HG03342 (cell line): ENCODE results near the gene RGS7.
"Not testable (repeated sequence)": the region's sequence is repeated elsewhere in the genome, so short reads cannot be mapped to it uniquely, and the experiment has no call there.

ENCODE experiments used
- ATAC-seq: cut with Tn5 transposase; IDR thresholded peaks from one replicate; pipeline ENCODE4 v1.9.1; 2021; ENCODE audit warnings: mild to moderate bottlenecking, moderate library complexity; ENCODE audit not compliant: unreplicated experiment

The RGS7 gene

DNA sequence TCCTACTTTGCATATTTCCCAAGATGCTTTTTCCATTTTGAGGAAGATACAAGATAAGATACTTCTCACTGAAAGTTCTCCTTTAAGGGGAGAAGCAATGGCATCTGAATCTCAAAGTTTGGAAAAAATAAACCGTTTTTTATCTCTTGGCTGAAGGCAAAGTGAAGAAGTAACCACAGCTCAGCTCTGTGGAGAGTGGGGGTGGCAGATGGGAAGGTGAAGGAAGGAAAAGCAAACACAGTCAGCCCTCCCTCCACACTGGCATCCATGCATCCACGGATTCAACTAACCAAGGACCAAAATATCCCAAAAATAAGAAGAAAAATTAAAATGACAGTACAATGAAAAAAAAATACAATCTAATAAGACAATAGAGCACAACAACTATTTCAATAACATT lies 211.1 kb downstream of the RGS7 start:
- ATAC-seq = no peak

DNA sequence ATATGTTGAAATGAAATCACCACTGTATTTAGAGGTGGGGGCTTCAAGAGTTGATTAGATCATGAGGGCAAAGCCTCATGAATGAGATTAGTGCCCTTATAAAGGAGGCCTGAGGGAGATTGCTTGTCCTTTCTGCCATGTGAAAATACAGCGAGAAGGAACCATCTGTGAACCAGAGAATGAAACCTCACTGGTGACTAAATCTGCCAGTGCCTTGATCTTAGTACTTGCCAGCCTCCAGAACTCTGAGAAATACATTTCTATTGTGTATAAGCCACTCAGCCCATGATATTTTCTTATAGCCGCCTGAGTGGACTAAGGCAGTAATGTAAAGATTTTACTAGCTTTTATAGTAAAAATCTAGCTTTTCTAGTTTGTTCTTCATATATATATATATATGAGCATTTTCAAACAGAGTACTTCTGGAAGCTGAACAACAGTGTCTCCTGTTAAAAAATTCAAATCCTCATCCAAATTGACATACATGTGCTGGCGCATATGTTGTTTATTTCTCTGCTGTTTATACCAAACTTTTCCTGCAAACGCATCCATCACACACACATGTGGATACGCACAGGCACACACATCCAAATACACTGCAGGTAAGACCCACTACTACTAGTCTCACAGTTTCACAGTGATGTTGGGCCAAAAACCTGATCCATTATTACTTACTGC lies 213.1 kb downstream of the RGS7 start:
- no peak for ATAC-seq

DNA sequence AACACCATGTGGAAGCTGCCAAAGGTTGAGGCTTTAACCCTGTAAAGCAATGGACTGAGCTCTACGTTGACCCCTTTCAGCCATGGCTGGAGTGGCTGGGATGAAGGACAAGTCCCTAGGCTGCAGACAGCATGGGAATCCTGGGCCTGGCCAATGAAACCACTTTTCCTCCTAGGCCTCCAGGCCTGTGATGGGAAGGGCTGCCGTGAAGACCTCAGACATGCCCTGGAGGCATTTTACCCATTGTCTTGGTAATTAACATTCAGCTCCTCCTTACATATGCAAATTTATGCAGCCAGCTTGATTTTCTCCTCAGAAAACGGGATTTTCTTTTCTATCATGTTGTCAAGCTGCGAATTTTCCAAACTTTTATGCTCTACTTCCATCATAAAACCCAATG lies 214.5 kb downstream of the RGS7 start:
- ATAC-seq = no peak

DNA sequence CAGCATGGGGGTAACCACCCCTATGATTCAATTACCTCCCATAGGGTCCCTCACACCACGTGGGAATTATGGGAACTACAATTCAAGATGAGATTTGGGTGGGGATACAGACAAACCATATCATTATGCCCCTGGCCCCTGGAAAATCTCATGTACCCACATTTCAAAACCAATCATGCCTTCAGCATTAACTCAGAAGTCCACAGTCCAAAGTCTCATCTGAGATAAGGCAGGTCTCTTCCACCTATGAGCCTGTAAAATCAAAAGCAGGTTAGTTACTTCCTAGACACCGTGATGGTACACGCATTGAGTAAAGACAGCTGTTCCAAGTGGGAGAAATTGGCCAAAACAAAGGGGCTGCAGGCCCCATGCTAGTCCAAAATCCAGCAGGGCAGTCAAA lies 215.4 kb downstream of the RGS7 start:
- ATAC-seq = not testable (repeated sequence)

DNA sequence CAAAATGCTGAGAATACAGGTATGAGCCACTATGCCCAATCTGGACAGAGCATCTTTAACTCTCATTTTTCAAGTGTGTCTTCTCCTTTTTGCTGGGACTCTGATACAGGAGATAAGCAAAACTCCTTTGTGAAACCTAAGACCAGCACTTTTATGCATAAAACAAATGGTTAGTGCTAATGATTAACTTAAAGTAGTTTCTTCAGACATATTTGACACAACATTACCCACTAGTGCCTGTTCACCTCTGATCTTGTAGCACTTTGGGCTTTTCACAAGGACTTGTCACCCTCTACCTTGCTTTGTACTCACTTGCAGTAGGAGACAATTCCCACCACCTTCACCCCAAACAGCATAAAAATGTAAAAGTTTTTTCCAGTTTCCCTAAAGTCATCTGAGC lies 216.3 kb downstream of the RGS7 start:
- ATAC-seq = no peak

DNA sequence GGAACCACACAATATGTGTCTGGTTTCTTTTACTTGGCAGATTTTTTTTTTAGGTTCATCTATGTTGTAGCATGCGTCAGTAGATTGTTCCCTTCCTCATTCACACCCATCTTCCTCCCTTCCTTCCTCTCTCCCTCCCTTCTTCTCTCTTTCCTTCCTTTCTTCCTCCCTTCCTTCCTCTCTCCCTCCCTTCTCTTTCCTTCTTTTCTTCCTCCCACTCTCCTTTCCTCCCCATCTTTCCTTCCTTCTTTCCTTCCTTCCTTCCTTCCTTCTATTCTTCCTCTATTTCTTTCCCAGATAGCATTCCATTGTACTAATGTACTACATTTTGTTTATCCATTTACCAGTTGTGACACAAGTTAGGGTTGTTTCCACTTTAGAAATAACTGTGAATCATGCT lies 218.0 kb downstream of the RGS7 start:
- no peak for ATAC-seq

DNA sequence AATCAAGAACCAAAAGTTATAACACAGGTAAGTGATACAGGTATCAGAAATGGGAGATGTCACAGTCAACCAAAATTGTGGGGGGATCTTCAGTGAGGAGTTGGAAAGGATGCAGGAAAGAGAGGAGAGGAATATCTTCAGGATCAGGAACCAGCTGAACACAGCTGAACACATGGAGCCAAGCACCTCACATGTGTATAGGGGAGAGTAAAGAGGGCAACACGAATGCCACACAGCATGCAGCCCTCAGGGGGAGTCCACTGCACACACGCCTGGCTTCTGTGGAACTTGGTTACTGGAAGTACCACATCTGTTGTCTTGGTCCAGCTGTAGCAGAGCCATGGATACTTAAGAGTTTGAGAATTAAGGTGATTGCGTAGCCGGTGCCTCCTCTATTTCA lies 218.8 kb downstream of the RGS7 start:
- ATAC-seq = no peak

DNA sequence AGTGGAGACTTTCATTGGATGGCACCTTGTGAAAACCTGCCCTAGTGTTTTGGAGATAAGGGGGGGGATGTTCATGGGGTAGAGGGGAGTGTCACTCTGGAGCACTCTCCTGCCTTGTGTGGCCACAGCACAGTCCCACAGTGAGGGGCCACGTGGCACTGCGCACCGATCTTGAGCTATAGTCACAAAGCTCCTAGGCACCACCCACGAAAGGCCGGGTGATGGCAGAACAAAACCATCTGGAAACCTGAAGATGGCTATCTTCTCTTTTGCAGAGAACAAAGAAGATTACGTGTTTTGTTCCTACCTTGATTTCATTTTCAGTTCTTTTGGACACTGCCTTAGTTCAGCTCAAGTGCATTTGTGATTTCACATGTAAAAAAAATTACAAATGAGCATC lies 220.6 kb downstream of the RGS7 start:
- ATAC-seq = no peak

DNA sequence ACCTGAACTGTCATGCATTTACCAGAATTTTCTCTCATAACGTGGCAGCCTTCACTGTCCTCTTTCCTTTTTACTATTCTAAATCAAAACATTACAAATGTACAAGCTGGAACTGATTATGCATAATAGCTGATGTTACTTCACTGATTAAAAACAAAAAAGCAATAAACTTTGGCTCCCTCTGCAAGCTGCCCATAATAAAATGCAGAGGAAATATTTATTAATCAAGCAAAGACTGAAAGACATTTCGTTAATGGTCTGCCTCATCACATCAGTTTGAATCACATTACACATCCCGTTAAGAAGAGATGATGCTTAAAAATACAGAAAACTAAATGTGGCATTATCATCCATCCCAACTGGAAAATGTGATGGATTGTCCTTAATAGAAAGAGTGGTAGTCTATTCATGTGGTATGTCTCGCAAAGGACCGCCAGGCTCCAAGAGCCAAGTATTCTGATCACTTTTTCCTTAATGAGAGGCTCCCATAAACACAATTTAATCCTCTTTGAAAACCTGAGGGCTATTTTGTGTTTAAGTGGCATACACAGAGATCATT lies 225.3 kb downstream of the RGS7 start:
- ATAC-seq = no peak

DNA sequence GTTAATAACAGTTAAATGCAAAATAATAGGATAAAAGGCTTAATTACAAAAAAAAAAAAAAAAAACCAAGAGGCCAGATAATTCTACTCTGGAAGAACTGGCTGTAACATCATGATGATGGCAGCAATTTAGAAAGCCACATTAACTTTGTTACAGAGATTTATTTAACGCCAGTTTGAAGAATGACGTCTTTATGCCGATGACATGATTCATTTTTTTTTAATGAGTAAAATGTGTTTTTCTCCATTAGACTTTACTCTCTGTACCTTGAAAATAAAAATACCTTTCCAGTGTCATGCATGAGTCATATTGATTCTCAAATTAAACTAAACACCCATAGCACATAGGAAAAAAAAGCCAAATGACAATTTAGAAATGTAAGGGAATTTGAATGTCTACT lies 226.1 kb downstream of the RGS7 start:
- ATAC-seq = no peak

DNA sequence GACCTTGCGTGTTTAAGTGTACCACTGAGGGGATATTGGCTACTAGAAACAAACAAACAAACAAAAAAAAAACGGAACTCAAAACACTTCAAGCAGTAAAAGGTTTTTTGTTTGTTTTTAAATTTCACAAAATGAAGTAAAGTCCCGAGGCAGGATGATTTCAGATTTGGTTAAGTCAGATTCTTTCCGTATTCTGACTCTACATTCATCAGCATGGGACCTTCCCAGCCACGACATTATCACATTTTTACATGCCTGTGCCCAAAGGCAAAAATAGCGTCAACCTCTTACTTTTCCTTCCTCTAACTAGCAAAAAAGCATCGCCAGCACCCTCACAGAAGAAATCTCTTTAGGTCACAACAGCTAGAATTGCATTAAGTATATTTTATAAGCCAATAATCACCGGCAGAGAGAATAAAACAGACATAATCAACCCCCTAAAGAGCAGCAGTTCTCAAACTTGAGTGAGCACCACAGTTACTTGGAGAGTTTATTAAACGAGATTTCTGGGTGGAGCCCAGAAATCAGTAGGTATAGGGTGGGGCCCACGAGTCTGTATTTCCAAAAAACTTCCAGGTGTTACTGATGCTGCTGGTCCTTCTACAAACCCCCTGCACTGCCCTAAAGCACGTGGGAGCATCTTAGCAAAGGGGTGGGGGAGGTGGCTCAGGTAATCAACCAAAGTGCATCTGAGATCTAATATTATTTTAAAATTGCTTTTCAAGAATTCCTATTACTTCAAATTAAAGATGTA lies 227.6 kb downstream of the RGS7 start:
- ATAC-seq = no peak

DNA sequence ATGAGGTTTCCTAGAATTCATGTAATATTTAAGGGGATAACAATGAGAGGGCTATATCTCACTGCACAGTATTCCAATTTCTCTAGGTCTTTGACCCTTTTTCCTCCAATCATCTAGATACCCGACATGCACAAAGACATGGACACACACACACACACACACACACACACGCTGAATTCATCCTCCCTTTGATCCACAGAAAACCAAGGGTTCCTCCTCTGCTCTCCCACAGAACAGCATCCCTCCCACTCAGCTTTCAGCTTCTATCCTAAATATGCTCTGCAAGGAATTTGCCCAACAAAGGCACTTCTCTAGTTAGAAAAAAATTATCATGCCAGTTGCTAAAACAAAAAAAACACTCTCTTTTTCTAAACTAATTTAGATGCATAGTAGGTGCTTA lies 231.7 kb downstream of the RGS7 start:
- no peak for ATAC-seq

DNA sequence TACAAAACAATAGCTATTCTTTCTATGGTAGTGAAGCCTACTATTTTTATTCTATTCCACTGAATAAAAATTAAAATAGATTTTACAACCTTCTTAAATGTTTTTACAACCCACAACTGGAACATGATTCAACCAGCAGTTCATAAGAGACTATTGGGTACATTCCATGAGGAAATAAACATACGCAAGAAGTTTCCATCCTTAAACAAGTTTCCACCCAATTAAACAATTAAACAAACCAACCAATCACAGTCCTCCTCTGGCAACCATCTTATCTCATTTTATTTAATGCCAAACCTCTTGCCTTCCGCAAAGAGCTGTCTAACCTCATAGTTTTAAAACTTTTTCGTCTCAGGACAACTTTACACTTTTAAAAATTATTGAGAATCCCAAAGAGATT lies 239.0 kb downstream of the RGS7 start:
- ATAC-seq = no peak

DNA sequence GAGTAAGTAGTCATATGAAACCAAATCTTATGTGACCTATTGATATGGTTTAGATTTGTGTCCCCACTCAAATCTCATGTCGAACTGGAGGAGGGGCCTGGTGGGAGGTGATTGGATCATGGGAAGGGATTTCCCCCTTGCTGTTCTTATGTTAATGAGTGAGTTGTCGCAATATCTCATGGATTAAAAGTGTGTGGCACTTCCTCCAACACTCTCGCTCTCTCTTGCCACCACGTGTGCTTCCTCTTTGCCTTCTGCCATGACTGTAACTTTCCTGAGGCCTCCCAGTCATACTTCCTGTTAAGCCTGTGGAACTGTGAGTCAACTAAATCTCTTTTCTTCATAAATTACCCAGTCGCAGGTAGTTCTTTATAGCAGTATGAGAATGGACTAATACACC lies 241.2 kb downstream of the RGS7 start:
- no peak for ATAC-seq

DNA sequence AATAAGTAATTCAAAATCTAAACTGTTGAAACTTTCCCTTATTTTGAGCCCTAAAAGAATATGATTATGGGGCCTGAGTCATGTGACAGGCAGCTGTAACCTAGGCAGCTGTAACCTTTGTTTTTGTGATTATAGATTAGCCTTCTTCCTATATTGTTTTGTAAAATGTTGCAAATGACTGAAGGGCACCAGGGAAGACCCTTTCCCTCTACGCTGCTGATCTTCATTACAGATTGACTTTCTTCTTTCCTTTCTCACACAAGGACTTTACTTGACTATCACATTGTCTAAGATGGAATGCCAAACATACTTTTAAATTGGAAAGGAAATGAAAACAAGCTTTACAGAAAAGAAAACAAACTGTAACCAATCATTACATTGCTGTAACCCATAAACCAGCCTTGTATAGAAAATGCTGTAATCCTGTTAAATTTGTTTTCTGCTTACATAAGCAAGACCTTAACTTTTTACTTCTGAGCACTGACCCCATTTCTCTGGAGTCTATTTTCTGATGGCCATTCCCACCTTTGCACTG lies 242.2 kb downstream of the RGS7 start:
- no peak for ATAC-seq

DNA sequence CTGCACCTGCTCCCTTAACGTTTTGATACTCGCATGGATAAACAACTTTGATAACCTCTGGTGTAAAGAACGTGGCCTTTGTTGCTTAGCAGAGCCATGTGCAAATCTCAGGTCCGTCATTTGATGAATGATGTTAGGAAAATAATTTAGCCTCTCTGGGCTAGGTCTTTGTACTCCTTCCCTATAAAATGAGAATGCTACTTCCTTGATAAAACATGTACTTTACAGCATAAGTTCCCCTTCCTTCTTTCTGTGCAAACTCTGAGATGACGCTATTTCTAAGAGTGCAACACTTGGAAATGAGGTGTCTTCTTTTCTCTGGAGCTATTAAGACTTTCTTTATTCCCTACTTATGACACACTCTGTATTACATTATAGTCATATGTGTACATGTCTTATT lies 243.4 kb downstream of the RGS7 start:
- no peak for ATAC-seq

DNA sequence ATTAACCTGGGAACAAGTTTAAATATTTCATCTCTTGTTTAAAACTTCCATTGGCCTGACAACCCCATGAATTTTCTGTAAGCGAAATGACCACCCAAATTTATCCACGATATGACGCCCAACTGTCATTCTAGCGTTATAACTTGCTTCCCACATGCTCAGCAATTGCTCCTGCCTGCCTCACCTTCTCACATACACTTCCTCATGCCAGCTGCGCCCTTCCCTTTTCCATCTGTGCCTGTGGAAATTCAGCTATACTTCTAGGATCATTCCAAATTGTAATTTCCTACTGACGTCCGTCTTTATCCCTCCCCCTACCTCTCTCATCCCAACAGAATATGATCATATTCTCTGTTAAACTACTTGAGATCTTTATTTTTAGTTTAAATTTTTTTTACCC lies 248.0 kb downstream of the RGS7 start:
- no peak for ATAC-seq

DNA sequence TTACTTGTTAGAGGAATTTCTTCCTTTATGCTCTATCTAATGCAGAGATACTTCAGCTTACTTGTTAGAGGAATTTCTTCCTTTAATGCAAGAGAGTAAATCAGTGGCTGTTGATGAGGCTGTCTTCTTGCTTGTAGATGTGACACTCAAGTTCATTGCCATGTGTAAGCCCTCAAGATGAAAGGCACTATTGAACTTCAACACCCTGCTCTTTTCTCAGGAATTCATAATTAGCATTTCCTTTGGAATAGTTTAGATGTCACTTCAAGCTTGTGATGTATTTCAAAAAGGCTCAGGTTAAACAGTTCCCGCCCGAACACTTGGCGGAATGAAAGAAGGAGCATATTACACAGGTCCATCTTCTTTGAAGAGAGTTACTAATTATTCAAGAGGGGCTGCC lies 251.9 kb downstream of the RGS7 start:
- ATAC-seq = no peak

DNA sequence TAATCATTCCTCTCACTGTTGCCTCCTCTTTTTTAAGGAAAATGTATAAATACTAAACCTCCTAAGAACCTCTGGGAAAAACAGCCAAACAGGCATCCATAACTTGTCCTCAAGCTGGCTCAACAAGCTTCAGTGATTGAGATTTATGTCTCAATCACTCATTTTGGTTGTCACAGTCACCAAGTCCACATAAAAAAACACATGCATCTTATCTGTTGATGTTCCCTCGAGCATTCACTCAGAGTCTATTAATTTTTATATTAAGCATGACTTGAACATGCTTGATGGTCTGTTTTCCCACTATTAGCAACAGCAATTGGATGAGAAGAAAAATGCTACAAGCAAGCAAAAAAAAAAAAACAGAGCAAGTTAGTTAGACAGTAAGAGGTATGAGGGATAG lies 254.3 kb downstream of the RGS7 start:
- no peak for ATAC-seq

DNA sequence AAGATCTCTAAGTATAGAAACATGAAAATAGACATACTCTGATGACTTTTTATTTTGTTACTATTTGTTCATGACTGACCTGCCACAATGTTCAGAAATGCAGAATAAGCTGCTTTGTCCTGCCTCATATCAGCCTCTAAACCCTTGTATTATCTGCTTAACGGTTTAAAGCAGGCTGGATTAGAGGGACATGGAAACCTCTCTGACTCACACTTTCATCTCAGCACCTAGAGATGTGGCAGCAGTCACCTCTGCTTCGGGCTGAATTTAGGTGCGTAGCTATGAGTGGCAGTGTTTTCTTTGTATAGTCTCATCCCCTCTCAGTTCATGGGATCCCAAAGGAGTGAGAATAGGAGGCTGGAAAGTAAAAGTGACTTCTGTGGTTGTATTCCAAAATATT lies 255.4 kb downstream of the RGS7 start:
- no peak for ATAC-seq

DNA sequence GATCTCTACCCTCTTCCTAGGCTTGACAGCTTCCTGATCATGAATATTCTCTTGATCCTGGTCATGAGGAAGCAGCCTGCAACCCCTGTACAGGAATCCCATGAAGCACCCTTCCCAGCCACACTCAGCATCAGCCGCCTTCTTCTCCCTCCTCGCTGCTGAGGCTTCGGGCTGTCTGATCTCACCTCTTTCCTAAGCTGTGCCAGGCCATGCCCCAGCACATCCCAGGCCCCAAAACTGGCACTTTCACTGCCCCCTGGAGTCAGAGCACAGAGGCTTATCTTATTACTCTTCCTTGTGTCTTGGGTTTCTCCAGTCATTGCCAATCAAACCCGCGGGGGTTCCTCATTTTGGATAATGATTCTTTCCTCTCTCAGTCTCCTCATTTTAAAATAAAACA lies 259.5 kb downstream of the RGS7 start:
- ATAC-seq = no peak

DNA sequence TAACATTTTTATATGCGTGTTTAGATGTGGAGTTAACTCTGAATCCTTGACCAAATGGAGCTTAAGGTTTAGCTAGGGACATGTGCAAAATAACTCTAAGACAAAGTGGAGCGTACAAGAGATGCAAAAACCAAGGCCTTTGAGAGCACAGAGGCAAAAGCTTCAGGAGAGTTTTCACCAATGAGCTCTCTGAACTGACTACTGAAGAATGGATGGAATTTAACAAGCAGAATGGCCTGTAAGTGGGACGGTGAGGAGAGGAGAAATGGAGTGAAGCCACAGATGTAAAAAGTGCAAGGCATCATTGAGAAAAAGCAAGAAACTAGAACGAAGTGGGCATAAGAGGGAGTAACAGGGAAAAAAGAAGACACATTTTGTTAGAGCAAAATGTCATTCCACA lies 260.0 kb downstream of the RGS7 start:
- no peak for ATAC-seq
